PC-9 (cell line): ENCODE results near the gene IQGAP1. TPM values are rescaled to one million over a fixed set of nuclear protein-coding genes. Genes with fewer than 3 reads are reported as not detected.

Source experiments
- BruUV-seq: library from RNA; stranded (reverse); fragments of 400-500 nt; replicated peaks from 2 replicates; lab custom pipeline; 2021; lab: Mats Ljungman, UMichigan
- CTCF ChIA-PET: fragments of 300-600 bp; sonication (Branson Sonifier 250); formaldehyde crosslinking; loops from one replicate; lab custom pipeline; 2022; ENCODE audit warnings: antibody characterized with exemption; lab: Charles Lee
- POLR2A ChIA-PET: fragments of 300-600 bp; sonication (Branson Sonifier 250); formaldehyde crosslinking; loops from one replicate; lab custom pipeline; 2022; ENCODE audit warnings: antibody characterized with exemption; ENCODE audit not compliant: unreplicated experiment; lab: Charles Lee
- DNase-seq, 2 experiments: peaks; one replicate each; pipeline versions ENCODE4 v3.0.0 to v3.0.0-alpha.2; 2015 to 2022; ENCODE audit warnings: mixed read lengths in 1 of 2
- H2AFZ ChIP-seq: fragments of 200-600 bp; sonication (generic); 2 replicates; pipeline ENCODE4 v1.8.1; 2017; ENCODE audit warnings: antibody characterized with exemption
- H3F3A ChIP-seq: fragments of 200-600 bp; sonication (generic); 2 replicates; pipeline ENCODE4 v1.8.1; 2017; ENCODE audit warnings: antibody characterized with exemption, mild to moderate bottlenecking, low read depth; ENCODE audit not compliant: insufficient read depth
- H3K27ac ChIP-seq: fragments of 200-600 bp; sonication (generic); 2 replicates; pipeline ENCODE4 v1.6.1; 2016; ENCODE audit warnings: mixed run types
- H3K27me3 ChIP-seq: fragments of 200-600 bp; sonication (generic); 2 replicates; pipeline ENCODE4 v1.6.1; 2016; ENCODE audit warnings: low read depth, mixed run types; ENCODE audit not compliant: insufficient read depth
- H3K36me3 ChIP-seq: fragments of 200-600 bp; sonication (generic); 2 replicates; pipeline ENCODE4 v1.6.1; 2016; ENCODE audit warnings: low read depth, mixed run types
- H3K4me1 ChIP-seq: fragments of 200-600 bp; sonication (generic); replicated peaks from 2 replicates; pipeline ENCODE4 v1.6.1; 2016; ENCODE audit warnings: mixed run types; ENCODE audit not compliant: insufficient read depth
- H3K4me2 ChIP-seq: fragments of 200-600 bp; sonication (generic); 2 replicates; pipeline ENCODE4 v1.6.1; 2017; ENCODE audit warnings: mixed run types
- H3K4me3 ChIP-seq: fragments of 200-600 bp; sonication (generic); 2 replicates; pipeline ENCODE4 v1.6.1; 2016; ENCODE audit warnings: mixed run types
- H3K79me2 ChIP-seq: fragments of 200-600 bp; sonication (generic); 2 replicates; pipeline ENCODE4 v1.6.1; 2017; ENCODE audit warnings: low read depth, mixed run types
- H3K9me2 ChIP-seq: fragments of 200-600 bp; sonication (generic); 2 replicates; pipeline ENCODE4 v1.8.1; 2017; ENCODE audit warnings: mild to moderate bottlenecking; ENCODE audit not compliant: insufficient read depth
- H3K9me3 ChIP-seq: fragments of 200-600 bp; sonication (generic); 2 replicates; pipeline ENCODE4 v1.8.1; 2016; ENCODE audit warnings: low read depth; ENCODE audit not compliant: insufficient read depth
- H4K20me1 ChIP-seq: fragments of 200-600 bp; sonication (generic); 2 replicates; pipeline ENCODE4 v1.8.1; 2017; ENCODE audit not compliant: insufficient read depth
- EZH2 ChIP-seq: fragments of 200-600 bp; sonication (generic); IDR thresholded peaks from 2 replicates; pipeline ENCODE4 v1.8.0; 2017; ENCODE audit warnings: antibody characterized with exemption, low read depth
- intact Hi-C: fragments of 100-400 bp; cut with micrococcal nuclease; formaldehyde crosslinking; loops from one replicate; pipeline ENCODE4 v1.10.0; 2022; ENCODE audit not compliant: unreplicated experiment
- total RNA-seq: library from RNA; stranded (reverse); gene quantifications from 2 replicates; pipeline ENCODE4 v1.2.3, GENCODE V29; 2021
- TF ChIP-seq, protein P1 (sequence below): fragments of 200-600 bp; sonication (generic); conservative IDR thresholded peaks from 2 replicates; pipeline ENCODE4 v1.6.1; 2017; ENCODE audit warnings: mixed run types, antibody characterized with exemption, mild to moderate bottlenecking, moderate library complexity

The IQGAP1 gene
- total RNA-seq, 1 experiment from 2014 or later = 164 TPM

DNA sequence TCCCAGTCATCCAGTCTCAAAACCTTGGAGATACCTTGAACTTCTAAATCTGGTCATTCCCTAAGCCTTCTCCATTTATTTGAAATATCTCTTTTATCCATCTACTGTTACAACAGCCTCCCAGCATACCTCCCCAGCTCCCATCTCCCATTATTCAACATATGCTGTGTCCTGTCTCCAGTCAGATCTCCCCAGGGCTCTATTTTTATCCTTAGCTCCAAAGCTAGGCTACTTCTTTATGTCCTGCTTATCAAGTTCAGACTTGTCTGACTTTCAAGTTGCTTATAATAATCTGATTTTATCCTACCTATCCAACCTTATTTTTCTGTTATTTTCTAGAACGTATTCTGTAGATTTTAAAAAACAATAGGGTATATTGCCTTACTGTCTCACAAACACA, 44.2 kb downstream of the IQGAP1 start:
- POLR2A ChIA-PET = no interaction called here
- intact Hi-C loops = no loop called here
- no peak for DNase-seq

DNA sequence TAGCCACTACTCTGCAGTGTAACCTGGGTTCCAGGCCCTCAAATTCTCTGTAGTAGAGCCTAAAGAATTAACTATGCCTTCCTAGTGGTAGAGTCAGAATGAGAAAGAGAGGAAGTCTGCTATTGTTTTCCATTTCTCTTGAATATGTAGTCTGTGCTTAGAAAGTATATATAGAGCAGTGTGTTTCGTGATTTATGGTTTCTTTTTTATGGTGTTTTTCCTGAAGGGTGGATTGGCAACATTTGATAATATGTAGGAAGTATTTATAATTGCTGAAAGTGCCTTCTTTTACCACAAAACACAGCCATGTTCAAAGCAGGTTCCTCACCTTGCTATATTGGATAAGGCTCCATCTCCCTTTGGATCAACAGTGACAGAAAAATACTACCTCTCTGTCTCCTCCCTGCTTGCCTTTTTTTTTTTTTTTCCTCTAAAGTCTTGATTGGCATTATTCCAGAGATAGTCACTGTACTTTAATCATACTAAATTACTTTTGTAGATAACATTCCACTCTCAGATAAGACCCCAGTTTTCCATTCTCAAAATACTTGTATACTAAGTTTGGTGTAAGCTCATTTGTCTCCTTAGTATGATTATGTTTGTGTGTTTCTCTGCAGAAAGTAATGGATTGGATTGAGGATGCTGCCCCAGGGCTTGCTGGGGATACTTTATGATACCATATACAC, 47.8 kb downstream of the IQGAP1 start:
- Histone ChIP-seq H4K20me1 (peaks cover 11% of the 10 kb centered on the region), H3K79me2 (peaks cover 4% of the 10 kb centered on the region; the same call in 1 of the 2 replicates), H3K9me3 (no peaks in the 10 kb centered on the region), H3K27me3 (no peaks in the 10 kb centered on the region), H3F3A (peaks cover 24% of the 10 kb centered on the region; the same call in 1 of the 2 replicates), H3K4me1 (no peaks in the 10 kb centered on the region), H2AFZ (no peak overlapping the region), H3K27ac (no peak overlapping the region), H3K36me3 (peaks cover 22% of the 10 kb centered on the region), H3K9me2 (no peaks in the 10 kb centered on the region), H3K4me3 (no peak overlapping the region), H3K4me2 (no peak overlapping the region)
- intact Hi-C loops = no loop called here
- BruUV-seq = no TSS peak
- POLR2A ChIA-PET = no interaction called here
- DNase-seq = no peak
- TF ChIP-seq, protein P1, sequence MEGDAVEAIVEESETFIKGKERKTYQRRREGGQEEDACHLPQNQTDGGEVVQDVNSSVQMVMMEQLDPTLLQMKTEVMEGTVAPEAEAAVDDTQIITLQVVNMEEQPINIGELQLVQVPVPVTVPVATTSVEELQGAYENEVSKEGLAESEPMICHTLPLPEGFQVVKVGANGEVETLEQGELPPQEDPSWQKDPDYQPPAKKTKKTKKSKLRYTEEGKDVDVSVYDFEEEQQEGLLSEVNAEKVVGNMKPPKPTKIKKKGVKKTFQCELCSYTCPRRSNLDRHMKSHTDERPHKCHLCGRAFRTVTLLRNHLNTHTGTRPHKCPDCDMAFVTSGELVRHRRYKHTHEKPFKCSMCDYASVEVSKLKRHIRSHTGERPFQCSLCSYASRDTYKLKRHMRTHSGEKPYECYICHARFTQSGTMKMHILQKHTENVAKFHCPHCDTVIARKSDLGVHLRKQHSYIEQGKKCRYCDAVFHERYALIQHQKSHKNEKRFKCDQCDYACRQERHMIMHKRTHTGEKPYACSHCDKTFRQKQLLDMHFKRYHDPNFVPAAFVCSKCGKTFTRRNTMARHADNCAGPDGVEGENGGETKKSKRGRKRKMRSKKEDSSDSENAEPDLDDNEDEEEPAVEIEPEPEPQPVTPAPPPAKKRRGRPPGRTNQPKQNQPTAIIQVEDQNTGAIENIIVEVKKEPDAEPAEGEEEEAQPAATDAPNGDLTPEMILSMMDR = no peak
- no peak for TF ChIP-seq EZH2
- CTCF ChIA-PET = interaction anchor here (0.7 to 1.3 kb wide), 2 partner anchors 30 to 74 kb away, joined by 4 to 8 read pairs; no protein-coding TSS in a partner anchor

More for the DNA sequence above, 44.2 kb downstream of the IQGAP1 start:
- Histone ChIP-seq H3K27ac (no peak overlapping the region), H4K20me1 (peaks cover 5% of the 10 kb centered on the region; the same call in 1 of the 2 replicates), H3K4me3 (no peak overlapping the region), H3K36me3 (peaks cover 16% of the 10 kb centered on the region), H3K9me3 (no peaks in the 10 kb centered on the region), H3K27me3 (no peaks in the 10 kb centered on the region), H3K79me2 (no peaks in the 10 kb centered on the region), H3F3A (peaks cover 29% of the 10 kb centered on the region; the same call in 1 of the 2 replicates), H3K9me2 (no peaks in the 10 kb centered on the region), H3K4me1 (no peaks in the 10 kb centered on the region), H3K4me2 (no peak overlapping the region), H2AFZ (no peak overlapping the region)
- TF ChIP-seq, protein P1 = no peak
- no peak for TF ChIP-seq EZH2
- CTCF ChIA-PET = no interaction called here
- BruUV-seq = no TSS peak

DNA sequence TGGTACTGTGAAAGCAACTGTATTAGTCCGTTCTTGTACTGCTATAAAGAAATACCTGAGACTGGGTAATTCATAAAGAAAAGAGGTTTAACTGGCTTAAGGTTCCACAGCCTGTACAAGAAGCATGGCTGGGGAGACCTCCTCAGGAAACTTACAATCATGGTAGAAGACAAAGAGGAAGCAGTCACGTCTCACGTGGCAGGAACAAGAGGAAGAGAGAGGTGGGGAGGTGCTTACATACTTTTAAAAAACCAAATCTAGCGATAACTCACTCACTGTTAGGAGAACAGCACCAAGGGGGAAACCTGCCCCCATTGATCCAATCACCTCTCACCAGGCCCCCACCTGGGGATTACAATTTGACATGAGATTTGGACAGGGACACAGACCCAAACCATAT, 48.9 kb downstream of the IQGAP1 start:
- Histone ChIP-seq H3K79me2 (peaks cover 4% of the 10 kb centered on the region; the same call in 1 of the 2 replicates), H2AFZ (no peak overlapping the region), H3K4me1 (no peaks in the 10 kb centered on the region), H3K27ac (no peak overlapping the region), H3K4me2 (no peak overlapping the region), H4K20me1 (peaks cover 6% of the 10 kb centered on the region; the same call in 1 of the 2 replicates), H3F3A (peaks cover 18% of the 10 kb centered on the region; the same call in 1 of the 2 replicates), H3K4me3 (no peak overlapping the region), H3K9me3 (no peaks in the 10 kb centered on the region), H3K36me3 (peaks cover 24% of the 10 kb centered on the region), H3K9me2 (no peaks in the 10 kb centered on the region), H3K27me3 (no peaks in the 10 kb centered on the region)
- no peak for DNase-seq
- ChIA-PET CTCF (no interaction called here), POLR2A (no interaction called here)
- TF ChIP-seq, protein P1 = no peak
- TF ChIP-seq EZH2 = no peak
- BruUV-seq = no TSS peak
- intact Hi-C loops = no loop called here
